SU-DHL-6 (cell line): Measurements from ENCODE around the gene SYCP2L.
"Not testable (repeated sequence)": the region's sequence is repeated elsewhere in the genome, so short reads cannot be mapped to it uniquely, and the experiment has no call there.

Experiments
- H2AFZ ChIP-seq: fragments of 200-600 bp; sonication (generic); 2 replicates; pipeline ENCODE4 v1.6.1; 2014; ENCODE audit warnings: low read depth, mild to moderate bottlenecking, moderate library complexity, mixed read lengths, antibody characterized with exemption, low read length; ENCODE audit not compliant: severe bottlenecking
- H3F3A ChIP-seq: fragments of 200-600 bp; shearing (Covaris generic); 2 replicates; pipeline ENCODE4 v1.6.0; 2016; ENCODE audit warnings: antibody characterized with exemption, mild to moderate bottlenecking; ENCODE audit not compliant: insufficient read depth
- H3K27ac ChIP-seq: fragments of 200-600 bp; sonication (generic); 2 replicates; pipeline ENCODE4 v1.5.1; 2016; ENCODE audit warnings: low read depth, mild to moderate bottlenecking, low read length, moderate library complexity, mixed read lengths
- H3K27me3 ChIP-seq: fragments of 200-600 bp; sonication (generic), shearing (Covaris generic); 2 replicates; pipeline ENCODE4 v1.6.0; 2014; ENCODE audit warnings: mild to moderate bottlenecking, low read length
- H3K36me3 ChIP-seq: fragments of 200-600 bp; sonication (generic); 2 replicates; pipeline ENCODE4 v1.6.1; 2014; ENCODE audit warnings: mild to moderate bottlenecking, low read length, mixed read lengths
- H3K4me2 ChIP-seq: fragments of 300-600, 200-600 bp; shearing (Covaris generic), sonication (generic); 2 replicates; pipeline ENCODE4 v1.6.0; 2014; ENCODE audit warnings: low read length, low read depth, mild to moderate bottlenecking; ENCODE audit not compliant: poor library complexity, severe bottlenecking
- H3K4me3 ChIP-seq: fragments of 200-600 bp; sonication (generic); 2 replicates; pipeline ENCODE4 v1.5.1; 2014; ENCODE audit warnings: antibody characterized with exemption, low read length, mild to moderate bottlenecking, mixed read lengths; ENCODE audit not compliant: insufficient read depth, poor library complexity, severe bottlenecking
- H3K79me2 ChIP-seq: fragments of 200-600 bp; sonication (generic); 2 replicates; pipeline ENCODE4 v1.6.1; 2014; ENCODE audit warnings: mild to moderate bottlenecking, low read length, moderate library complexity; ENCODE audit not compliant: insufficient read depth
- H3K9ac ChIP-seq: fragments of 200-600 bp; sonication (generic); 2 replicates; pipeline ENCODE4 v1.7.0; 2014; ENCODE audit warnings: mild to moderate bottlenecking, low read length
- H3K9me2 ChIP-seq: fragments of 200-600 bp; sonication (generic); replicated peaks from 2 replicates; pipeline ENCODE4 v1.6.1; 2014; ENCODE audit warnings: low read length; ENCODE audit not compliant: insufficient read depth
- H3K9me3 ChIP-seq: fragments of 200-600 bp; sonication (generic); 2 replicates; pipeline ENCODE4 v1.6.1; 2014; ENCODE audit warnings: low read length, mixed read lengths; ENCODE audit not compliant: insufficient read depth
- H4K20me1 ChIP-seq: fragments of 200-600 bp; sonication (generic); 2 replicates; pipeline ENCODE4 v1.6.1; 2014; ENCODE audit warnings: low read depth, mild to moderate bottlenecking, antibody characterized with exemption, low read length, moderate library complexity, mixed read lengths
- CTCF ChIP-seq: fragments of 200-600 bp; sonication (generic); IDR thresholded peaks from one replicate; pipeline ENCODE4 v1.5.1; 2017; ENCODE audit warnings: antibody characterized with exemption, mild to moderate bottlenecking, low read length, moderate library complexity; ENCODE audit not compliant: insufficient read depth, poor library complexity, severe bottlenecking
- EZH2phosphoT487 ChIP-seq: fragments of 200-600 bp; sonication (generic), shearing (Covaris generic); conservative IDR thresholded peaks from 2 replicates; pipeline ENCODE4 v1.6.1; 2018; ENCODE audit warnings: mild to moderate bottlenecking, antibody characterized with exemption, low read length, moderate library complexity, mixed read lengths

The SYCP2L gene

GRCh38 chr6:10995114-10995707 lies 108.4 kb downstream of the SYCP2L start:
- no peaks in the 10 kb centered on the region for H3K9me2 ChIP-seq
- no peaks in the 10 kb centered on the region for H3K9me3 ChIP-seq
- no peak overlapping the region for H3K4me3 ChIP-seq
- no peaks in the 10 kb centered on the region for H3K27me3 ChIP-seq
- H4K20me1 ChIP-seq = no peaks in the 10 kb centered on the region
- no peak overlapping the region for H3K9ac ChIP-seq
- H3K4me2 ChIP-seq = no peak overlapping the region
- no peaks in the 10 kb centered on the region for H3F3A ChIP-seq
- no peak overlapping the region for H3K27ac ChIP-seq
- no peaks in the 10 kb centered on the region for H3K79me2 ChIP-seq
- H3K36me3 ChIP-seq = no peaks in the 10 kb centered on the region
- TF ChIP-seq EZH2phosphoT487 = no peak
- TF ChIP-seq CTCF = no peak
- H2AFZ ChIP-seq = no peak overlapping the region

DNA sequence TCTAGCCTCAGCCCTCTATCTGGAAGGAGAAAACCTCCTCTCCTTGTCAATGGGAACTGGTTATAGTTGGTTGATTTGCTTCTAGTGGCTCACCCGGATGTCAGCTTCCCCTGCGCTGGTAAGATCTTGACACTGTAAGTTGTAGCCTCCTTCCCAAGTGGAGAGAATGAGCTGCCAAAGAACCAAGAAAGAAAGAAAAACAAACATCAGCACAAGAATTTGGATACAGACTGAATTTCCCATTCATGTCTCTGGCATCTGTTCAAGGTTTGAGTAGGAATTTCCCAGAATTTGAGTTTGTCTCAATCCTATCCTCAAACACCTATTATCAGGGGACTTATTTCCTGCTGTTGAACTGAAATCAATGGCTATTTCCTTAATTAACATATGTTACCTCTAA lies 113.1 kb downstream of the SYCP2L start:
- TF ChIP-seq EZH2phosphoT487 = no peak
- Histone ChIP-seq H3K9me2 (no peaks in the 10 kb centered on the region), H3K9ac (no peak overlapping the region), H4K20me1 (no peaks in the 10 kb centered on the region), H3K27ac (no peak overlapping the region), H3K27me3 (no peaks in the 10 kb centered on the region), H3K4me3 (no peak overlapping the region), H3K36me3 (no peaks in the 10 kb centered on the region), H3K79me2 (no peaks in the 10 kb centered on the region), H3K4me2 (no peak overlapping the region), H2AFZ (no peak overlapping the region), H3K9me3 (no peaks in the 10 kb centered on the region), H3F3A (no peaks in the 10 kb centered on the region)

DNA sequence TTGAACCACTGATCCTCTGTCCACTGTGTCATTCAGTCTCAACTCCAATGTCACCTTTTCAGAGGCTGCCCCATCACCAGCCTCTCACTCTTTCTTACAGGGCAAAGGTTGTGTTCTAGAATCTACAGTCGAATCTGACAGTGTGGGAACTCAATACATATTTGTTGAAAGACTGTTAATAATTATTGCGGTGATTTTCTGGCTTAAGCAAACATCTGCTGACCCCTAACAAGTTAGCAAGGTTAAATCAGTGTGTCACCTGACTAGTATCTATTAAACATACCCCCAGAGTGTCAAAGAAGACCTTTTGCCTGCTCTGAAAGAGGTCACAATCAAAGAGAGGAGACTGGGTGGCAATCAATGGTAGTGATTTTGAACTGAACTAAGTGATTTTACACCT lies 115.3 kb downstream of the SYCP2L start:
- Histone ChIP-seq H3K4me3 (no peak overlapping the region), H3K36me3 (no peaks in the 10 kb centered on the region), H3K27me3 (no peaks in the 10 kb centered on the region), H3K4me2 (no peak overlapping the region), H3K79me2 (no peaks in the 10 kb centered on the region), H3K9me3 (no peaks in the 10 kb centered on the region), H3K9me2 (no peaks in the 10 kb centered on the region), H3F3A (no peaks in the 10 kb centered on the region), H2AFZ (no peak overlapping the region), H3K27ac (no peak overlapping the region), H3K9ac (no peak overlapping the region), H4K20me1 (no peaks in the 10 kb centered on the region)
- TF ChIP-seq EZH2phosphoT487 (no peak), CTCF (no peak)

DNA sequence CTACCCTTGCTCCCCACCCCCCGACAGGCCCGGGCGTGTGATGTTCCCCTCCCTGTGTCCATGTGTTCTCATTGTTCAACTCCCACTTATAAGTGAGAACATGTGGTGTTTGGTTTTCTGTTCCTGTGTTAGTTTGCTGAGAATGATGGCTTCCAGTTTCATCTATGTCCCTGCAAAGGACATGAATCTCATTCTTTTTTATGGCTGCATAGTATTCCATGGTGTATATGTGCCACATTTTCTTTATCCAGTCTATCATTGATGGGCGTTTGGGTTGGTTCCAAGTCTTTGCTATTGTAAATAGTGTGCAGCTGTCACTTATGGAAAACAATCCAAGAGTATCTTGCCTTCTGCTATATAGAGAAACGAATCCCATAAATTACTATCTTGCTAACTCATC lies 116.4 kb downstream of the SYCP2L start:
- not testable (repeated sequence) for H3K79me2 ChIP-seq, H3K4me2 ChIP-seq, H3K9ac ChIP-seq, H3F3A ChIP-seq, H3K9me3 ChIP-seq, H2AFZ ChIP-seq, H4K20me1 ChIP-seq, H3K27me3 ChIP-seq, H3K27ac ChIP-seq, H3K9me2 ChIP-seq, H3K4me3 ChIP-seq, H3K36me3 ChIP-seq
